GM12878 (cell line): ENCODE results near the gene EPB41L1. TPM values are rescaled to one million over a fixed set of nuclear protein-coding genes. Genes with fewer than 3 reads are reported as not detected.

Experiments
- ATAC-seq: fragments of 200-7000 bp; cut with Tn5 transposase; 3 replicates; pipeline ENCODE4 v1.9.1; 2020; ENCODE audit warnings: mild to moderate bottlenecking, moderate library complexity
- BruUV-seq: library from RNA; stranded (reverse); fragments of 400-500 nt; replicated peaks from 2 replicates; lab custom pipeline; 2021; lab: Mats Ljungman, UMichigan
- CTCF ChIA-PET: fragments of 300-600 bp; sonication (Branson Sonifier 250); formaldehyde crosslinking; extraction: SDS; loops from one replicate; lab custom pipeline; 2021; ENCODE audit warnings: inconsistent platforms; lab: Yijun Ruan, JAX
- POLR2A ChIA-PET: fragments of 350-600 bp; formaldehyde crosslinking; extraction: SDS; loops from one replicate; lab custom pipeline; 2021; ENCODE audit warnings: inconsistent platforms; lab: Charles Lee
- RAD21 ChIA-PET: fragments of 300-600 bp; sonication (Branson Sonifier 250); formaldehyde crosslinking; loops from one replicate; lab custom pipeline; 2023; ENCODE audit warnings: antibody characterized with exemption; ENCODE audit not compliant: unreplicated experiment; lab: Charles Lee
- SMC1A ChIA-PET: fragments of 300-600 bp; sonication (Branson Sonifier 250); formaldehyde crosslinking; loops from one replicate; lab custom pipeline; 2023; ENCODE audit not compliant: unreplicated experiment, uncharacterized antibody; lab: Charles Lee
- DNase-seq: peaks from one replicate; pipeline ENCODE4 v3.0.0-alpha.2; 2011; ENCODE audit warnings: low read depth, low spot score
- FAIRE-seq: peaks from 3 replicates; lab custom pipeline; 2011; peaks lifted over from hg19 to GRCh38; lab: Jason Lieb, UNC
- H2AFZ ChIP-seq: 2 replicates; pipeline ENCODE4 v1.6.0; 2011; ENCODE audit warnings: low read depth, low read length, control low read depth; ENCODE audit not compliant: control insufficient read depth
- H3K27ac ChIP-seq: 2 replicates; pipeline ENCODE4 v1.5.1; 2011; ENCODE audit warnings: control low read depth; ENCODE audit not compliant: control insufficient read depth, insufficient read depth
- H3K27me3 ChIP-seq, 2 experiments: replicated peaks in 1 of 2; 2 replicates each; pipeline versions ENCODE4 v1.6.0 to v1.6.1; 2011; ENCODE audit warnings: low read length in 1 of 2; ENCODE audit not compliant: control insufficient read depth in 2 of 2, insufficient read depth in 2 of 2
- H3K36me3 ChIP-seq, 2 experiments: 2 replicates each; pipeline ENCODE4 v1.5.1; 2011; ENCODE audit warnings: low read length in 1 of 2; ENCODE audit not compliant: control insufficient read depth in 2 of 2, insufficient read depth in 2 of 2
- H3K4me1 ChIP-seq: 2 replicates; pipeline ENCODE4 v1.6.1; 2011; ENCODE audit warnings: mild to moderate bottlenecking, low read length, moderate library complexity, mixed read lengths; ENCODE audit not compliant: control insufficient read depth, insufficient read depth
- H3K4me2 ChIP-seq: 2 replicates; pipeline ENCODE4 v1.6.0; 2011; ENCODE audit warnings: control low read depth; ENCODE audit not compliant: control insufficient read depth, insufficient read depth
- H3K4me3 ChIP-seq: fragments of 200-600 bp; sonication (generic); 2 replicates; pipeline ENCODE4 v1.5.1; 2016
- H3K79me2 ChIP-seq: 2 replicates; pipeline ENCODE4 v1.6.0; 2011; ENCODE audit warnings: low read length; ENCODE audit not compliant: control insufficient read depth, insufficient read depth
- H3K9ac ChIP-seq: 2 replicates; pipeline ENCODE4 v1.8.0; 2011; ENCODE audit warnings: low read length, control low read depth, mixed read lengths; ENCODE audit not compliant: control insufficient read depth, insufficient read depth
- H3K9me3 ChIP-seq: replicated peaks from 3 replicates; pipeline ENCODE4 v1.5.1; 2011; ENCODE audit warnings: mild to moderate bottlenecking, low read length; ENCODE audit not compliant: control insufficient read depth, insufficient read depth
- H4K20me1 ChIP-seq: 2 replicates; pipeline ENCODE4 v1.6.0; 2011; ENCODE audit not compliant: control insufficient read depth, insufficient read depth
- CTCF ChIP-seq, 3 experiments: IDR thresholded peaks in 2 of 3; conservative IDR thresholded peaks in 1 of 3; 2 replicates each; pipeline ENCODE4 v1.5.1; 2011; ENCODE audit warnings: low read depth in 3 of 3, low read length in 3 of 3, mild to moderate bottlenecking in 3 of 3, control low read depth in 2 of 3, moderate library complexity in 2 of 3, inconsistent platforms in 1 of 3, mixed read lengths in 1 of 3; ENCODE audit not compliant: control insufficient read depth in 2 of 3, insufficient read depth in 1 of 3; ENCODE audit errors: extremely low read depth in 1 of 3
- NBN ChIP-seq: fragments of 450-650 bp; IDR thresholded peaks from 2 replicates; pipeline ENCODE4 v1.6.1; 2016
- SREBF1 ChIP-seq: IDR thresholded peaks from 2 replicates; pipeline ENCODE4 v1.6.1; 2012; ENCODE audit warnings: mild to moderate bottlenecking, low read length
- SREBF2 ChIP-seq: IDR thresholded peaks from 2 replicates; pipeline ENCODE4 v1.6.1; 2012; ENCODE audit warnings: mild to moderate bottlenecking, low read length
- WGBS: methylation state at CpG from one replicate; pipeline ENCODE4 v1.1.6; 2016; ENCODE audit warnings: low lambda C conversion rate; ENCODE audit not compliant: insufficient replicate concordance, insufficient coverage; ENCODE audit errors: missing lambda C conversion rate; 5-methylcytosine and 5-hydroxymethylcytosine counted together
- in situ Hi-C: fragments of 300-500 bp; cut with MboI; formaldehyde crosslinking; loops from 9 replicates; pipeline ENCODE4 v1.14.3; 2018; ENCODE audit warnings: mixed read lengths
- intact Hi-C: fragments of 100-400 bp; cut with micrococcal nuclease; formaldehyde crosslinking; loops from one replicate; pipeline ENCODE4 v1.14.2; 2022; ENCODE audit not compliant: unreplicated experiment
- polyA plus RNA-seq, 11 experiments: library from polyadenylated mRNA; depleted of rRNA in 4 of 11; unstranded in 6 of 11; stranded (reverse) in 5 of 11; fragments of >200 nt; fragmentation: Nextera tagmentation in 4 of 11; fragmentation: Illumina TruSeq in 1 of 11; extraction: Ambion mirVana in 4 of 11; extraction: Trizol in 1 of 11; gene quantifications; 1 replicate in 1 of 11; 2 replicates in 10 of 11; pipeline versions ENCODE4 v1.2.1 to v1.2.3, GENCODE V29; 2011 to 2016; ENCODE audit warnings: inconsistent platforms in 2 of 11, missing spikeins in 2 of 11, low read depth in 1 of 11
- total RNA-seq, 4 experiments: library from RNA; depleted of rRNA in 3 of 4; stranded (reverse); fragments of >200 nt in 3 of 4; fragmentation: Illumina TruSeq in 1 of 4; extraction: Trizol in 1 of 4; gene quantifications; 2 replicates each; pipeline versions ENCODE4 v1.2.1 to v1.2.3, GENCODE V29; 2013 to 2021

The EPB41L1 gene
- total and polyA plus RNA-seq, 10 of the 15 experiments (the other 5 are each of a cell fraction or from before 2014, with no cell fraction given): 0.08 to 3.2 (median 0.31) TPM

GRCh38 chr20:36208257-36208656 is 53.7 kb downstream of the EPB41L1 start:
- Histone ChIP-seq H3K4me3 (no peak overlapping the region), H3K36me3 (no peaks in the 10 kb centered on the region), H3K27ac (no peak overlapping the region), H3K27me3 (peaks cover 0 to 3% of the 10 kb centered on the region in 2 experiments; a peak in 1 of 4 replicates), H3K4me2 (no peak overlapping the region), H2AFZ (no peak overlapping the region), H4K20me1 (no peaks in the 10 kb centered on the region), H3K9ac (no peak overlapping the region), H3K79me2 (no peaks in the 10 kb centered on the region), H3K9me3 (no peaks in the 10 kb centered on the region), H3K4me1 (no peaks in the 10 kb centered on the region)
- ChIA-PET SMC1A (no interaction called here), RAD21 (no interaction called here), POLR2A (no interaction called here), CTCF (interaction anchor here (0.9 kb wide), 1 partner anchor 9 kb away, joined by 3 read pairs; no protein-coding TSS in a partner anchor)
- intact Hi-C loops (no loop called here), in situ Hi-C loops (no loop called here)
- DNase-seq (no peak), FAIRE-seq (no peak), ATAC-seq (no peak)
- BruUV-seq: no TSS peak
- WGBS: 51% methylated on average over 10 of the region's 10 CpGs
- no peak for TF ChIP-seq SREBF2

- ChIA-PET CTCF (interaction anchor here (0.8 to 3.8 kb wide), 9 partner anchors 8 to 713 kb away, joined by 3 to 21 read pairs (median 3); no protein-coding TSS in a partner anchor), SMC1A (interaction anchor here (0.7 to 1.4 kb wide), 3 partner anchors 8 to 262 kb away, joined by 3 to 6 read pairs (median 3); no protein-coding TSS in a partner anchor), POLR2A (no interaction called here), RAD21 (interaction anchor here (1.0 kb wide), 1 partner anchor 11 kb away, joined by 3 read pairs; no protein-coding TSS in a partner anchor)
- Histone ChIP-seq H3K36me3 (no peaks in the 10 kb centered on the region), H3K27ac (no peak overlapping the region), H2AFZ (no peak overlapping the region), H3K27me3 (peaks cover 0 to 2% of the 10 kb centered on the region in 2 experiments; a peak in 1 of 4 replicates), H3K79me2 (no peaks in the 10 kb centered on the region), H4K20me1 (no peaks in the 10 kb centered on the region), H3K9ac (no peak overlapping the region), H3K9me3 (no peaks in the 10 kb centered on the region), H3K4me3 (no peak overlapping the region), H3K4me1 (no peaks in the 10 kb centered on the region), H3K4me2 (no peak overlapping the region)
- in situ Hi-C loops: no loop called here
- 17% methylated on average over 5 of the region's 5 CpGs for WGBS
- TF ChIP-seq NBN (no peak), CTCF (IDR thresholded peaks at IDR 0.05 in 2 of 3, conservative IDR thresholded peaks at IDR 0.05 in 1 of 3; ENCODE audit: control insufficient read depth in 2 of 3, extremely low read depth in 1 of 3, insufficient read depth in 1 of 3, low read depth in 3 of 3, low read length in 3 of 3) (peak in 1 of 3 experiments; percentile 13; a peak in 1 of 6 replicates), SREBF1 (no peak)
- BruUV-seq: no TSS peak
- intact Hi-C loops: no loop called here
- FAIRE-seq: no peak
- ATAC-seq: peak; percentile 33; the same call in 1 of the 3 replicates
- no peak for DNase-seq
Observed at GRCh38 chr20:36210436-36211021, 56.0 kb downstream of the EPB41L1 start.
